HepG2 (cell line): ENCODE results near the gene ATP8B4. TPM values are rescaled to one million over a fixed set of nuclear protein-coding genes. Genes with fewer than 3 reads are reported as not detected.
"Not testable (repeated sequence)": the region's sequence is repeated elsewhere in the genome, so short reads cannot be mapped to it uniquely, and the experiment has no call there.

Experiments used
- ATAC-seq: fragments of 200-7000 bp; cut with Tn5 transposase; 3 replicates; pipeline ENCODE4 v1.9.1; 2020; ENCODE audit warnings: mild to moderate bottlenecking, moderate library complexity
- BruUV-seq: library from RNA; stranded (reverse); fragments of 400-500 nt; replicated peaks from 2 replicates; lab custom pipeline; 2021; lab: Mats Ljungman, UMichigan
- CTCF ChIA-PET: fragments of 300-600 bp; formaldehyde crosslinking; extraction: SDS; loops from one replicate; lab custom pipeline; 2021; ENCODE audit warnings: low total read pairs, inconsistent platforms, low intra/inter-chr PET ratio; lab: Yijun Ruan, JAX
- POLR2A ChIA-PET: fragments of 350-600 bp; sonication (Branson Sonifier 250); formaldehyde crosslinking; loops from one replicate; lab custom pipeline; 2020; ENCODE audit warnings: antibody characterized with exemption, inconsistent platforms; lab: Yijun Ruan, JAX
- DNase-seq: peaks from one replicate; pipeline ENCODE4 v3.0.0-alpha.2; 2015; ENCODE audit warnings: low spot score
- FAIRE-seq: peaks from 3 replicates; lab custom pipeline; 2011; peaks lifted over from hg19 to GRCh38; lab: Jason Lieb, UNC
- H2AFZ ChIP-seq: one replicate; pipeline ENCODE4 v1.6.1; 2011; ENCODE audit warnings: low read length, inconsistent platforms
- H3K27ac ChIP-seq: fragments of 300-600 bp; 3 replicates; pipeline ENCODE4 v1.8.0; 2011; ENCODE audit warnings: mixed run types, mild to moderate bottlenecking, mixed read lengths, low read length, inconsistent platforms; ENCODE audit not compliant: insufficient read depth; ENCODE audit errors: extremely low read length
- H3K27me3 ChIP-seq, 2 experiments: fragments of 200-600 bp in 1 of 2; 2 replicates in 1 of 2; 3 replicates in 1 of 2; pipeline versions ENCODE4 v1.6.0 to v1.8.0; 2011; ENCODE audit warnings: low read length in 2 of 2, mild to moderate bottlenecking in 2 of 2, moderate library complexity in 2 of 2, inconsistent platforms in 1 of 2; ENCODE audit not compliant: insufficient read depth in 2 of 2, control insufficient read depth in 1 of 2
- H3K36me3 ChIP-seq, 2 experiments: fragments of 200-600 bp in 1 of 2; replicated peaks in 1 of 2; 2 replicates in 1 of 2; 3 replicates in 1 of 2; pipeline versions ENCODE4 v1.5.1 to v1.8.0; 2011; ENCODE audit warnings: low read length in 2 of 2, inconsistent platforms in 1 of 2; ENCODE audit not compliant: insufficient read depth in 2 of 2, control insufficient read depth in 1 of 2
- H3K4me1 ChIP-seq: 2 replicates; pipeline ENCODE4 v1.5.1; 2012; ENCODE audit warnings: low read length, inconsistent platforms; ENCODE audit not compliant: insufficient read depth
- H3K4me2 ChIP-seq: 2 replicates; pipeline ENCODE4 v1.6.0; 2011; ENCODE audit warnings: low read depth, low read length, inconsistent platforms
- H3K4me3 ChIP-seq, 3 experiments: fragments of 200-600 bp in 1 of 3; sonication (generic), shearing (Covaris generic) in 1 of 3; replicated peaks in 1 of 3; 2 replicates each; pipeline ENCODE4 v1.5.1; 2011 to 2016; ENCODE audit warnings: low read length in 3 of 3, inconsistent platforms in 2 of 3, low read depth in 2 of 3, mild to moderate bottlenecking in 2 of 3, control low read depth in 1 of 3, mixed read lengths in 1 of 3; ENCODE audit not compliant: insufficient read depth in 1 of 3
- H3K79me2 ChIP-seq: one replicate; pipeline ENCODE4 v1.6.1; 2011; ENCODE audit warnings: low read length, inconsistent platforms; ENCODE audit not compliant: insufficient read depth
- H3K9ac ChIP-seq: 2 replicates; pipeline ENCODE4 v1.6.0; 2011; ENCODE audit warnings: mild to moderate bottlenecking, low read depth, low read length, inconsistent platforms; ENCODE audit not compliant: insufficient read depth
- H3K9me3 ChIP-seq: 2 replicates; pipeline ENCODE4 v1.5.1; 2012; ENCODE audit warnings: mild to moderate bottlenecking, low read length
- H4K20me1 ChIP-seq: 2 replicates; pipeline ENCODE4 v1.6.0; 2011; ENCODE audit warnings: inconsistent platforms, mild to moderate bottlenecking, low read length, moderate library complexity; ENCODE audit not compliant: insufficient read depth
- FOXC1 ChIP-seq: sonication (generic); formaldehyde crosslinking; IDR thresholded peaks from 2 replicates; pipeline ENCODE4 v1.8.0; 2022; ENCODE audit warnings: mild to moderate bottlenecking, missing genetic modification reagents, borderline replicate concordance
- HOXD1 ChIP-seq: sonication (generic); formaldehyde crosslinking; IDR thresholded peaks from 2 replicates; pipeline ENCODE4 v1.5.0; 2020; ENCODE audit warnings: missing genetic modification reagents
- MEIS2 ChIP-seq: sonication (generic); formaldehyde crosslinking; IDR thresholded peaks from 2 replicates; pipeline ENCODE4 v1.9.0; 2021; ENCODE audit warnings: mild to moderate bottlenecking, missing genetic modification reagents
- MXI1 ChIP-seq: IDR thresholded peaks from 3 replicates; pipeline ENCODE4 v1.6.1; 2012; ENCODE audit warnings: low read depth, low read length, inconsistent platforms, borderline replicate concordance
- NFE2L1 ChIP-seq: sonication (generic); formaldehyde crosslinking; IDR thresholded peaks from 2 replicates; pipeline ENCODE4 v1.4.0; 2020; ENCODE audit warnings: missing genetic modification reagents, mild to moderate bottlenecking, borderline replicate concordance
- NR2F2 ChIP-seq: IDR thresholded peaks from 2 replicates; pipeline ENCODE4 v1.6.1; 2012; ENCODE audit warnings: low read depth, inconsistent platforms, borderline replicate concordance
- PCBP1 ChIP-seq: fragments of 200-400 bp; formaldehyde crosslinking; IDR thresholded peaks from 2 replicates; pipeline ENCODE4 v1.6.1; 2017; ENCODE audit warnings: mild to moderate bottlenecking, low read depth, low read length, borderline replicate concordance
- ZC3H4 ChIP-seq: sonication (generic); formaldehyde crosslinking; IDR thresholded peaks from 2 replicates; pipeline ENCODE4 v1.4.0; 2020; ENCODE audit warnings: missing genetic modification reagents, borderline replicate concordance
- ZNF207 ChIP-seq: fragments of 450-650 bp; IDR thresholded peaks from 2 replicates; pipeline ENCODE4 v1.6.1; 2016; ENCODE audit warnings: antibody characterized with exemption, borderline replicate concordance
- ZNF251 ChIP-seq: sonication (generic); formaldehyde crosslinking; IDR thresholded peaks from 2 replicates; pipeline ENCODE4 v1.9.0; 2021; ENCODE audit warnings: mild to moderate bottlenecking, missing genetic modification reagents
- ZSCAN22 ChIP-seq: sonication (generic); formaldehyde crosslinking; IDR thresholded peaks from 2 replicates; pipeline ENCODE4 v1.4.0; 2020; ENCODE audit warnings: mild to moderate bottlenecking, missing genetic modification reagents
- WGBS: methylation state at CpG from one replicate; pipeline ENCODE4 v1.1.6; 2017; ENCODE audit warnings: low lambda C conversion rate; 5-methylcytosine and 5-hydroxymethylcytosine counted together
- in situ Hi-C: cut with HindIII; loops from 2 replicates; pipeline ENCODE4 v1.10.0; 2017; ENCODE audit warnings: low pct_unique_long_range_greater_than_20kb; ENCODE audit not compliant: extremely low pct_ligation_motif_present
- intact Hi-C: fragments of 100-400 bp; cut with micrococcal nuclease; formaldehyde crosslinking; loops from one replicate; pipeline ENCODE4 v1.10.0; 2022; ENCODE audit not compliant: unreplicated experiment
- polyA plus RNA-seq, 8 experiments: library from polyadenylated mRNA; depleted of rRNA in 3 of 8; stranded (reverse) in 7 of 8; unstranded in 1 of 8; fragments of >200 nt; fragmentation: Illumina TruSeq in 4 of 8; extraction: Trizol in 4 of 8; gene quantifications; 2 replicates each; pipeline versions ENCODE4 v1.2.1 to v1.2.3, GENCODE V29; 2011 to 2016; ENCODE audit warnings: low read depth in 4 of 8, missing spikeins in 1 of 8, mixed read lengths in 1 of 8; ENCODE audit not compliant: insufficient read depth in 1 of 8
- total RNA-seq, 5 experiments: library from RNA; depleted of rRNA; stranded (reverse); fragments of >200 nt; fragmentation: Illumina TruSeq; extraction: Trizol; gene quantifications; 2 replicates each; pipeline ENCODE4 v1.2.3, GENCODE V29; 2016; ENCODE audit warnings: low read depth in 1 of 5
- TF ChIP-seq, protein P1 (sequence below): sonication (generic); formaldehyde crosslinking; IDR thresholded peaks from 2 replicates; pipeline ENCODE4 v1.4.0; 2020; ENCODE audit warnings: missing genetic modification reagents
- TF ChIP-seq, protein P2 (sequence below): sonication (generic); formaldehyde crosslinking; IDR thresholded peaks from 2 replicates; pipeline ENCODE4 v1.4.0; 2020; ENCODE audit warnings: mild to moderate bottlenecking, missing genetic modification reagents

The ATP8B4 gene
- total and polyA plus RNA-seq, 2 of the 13 experiments (the other 11 are each of a cell fraction or from before 2014, with no cell fraction given) = 0.24 to 0.69 TPM

DNA sequence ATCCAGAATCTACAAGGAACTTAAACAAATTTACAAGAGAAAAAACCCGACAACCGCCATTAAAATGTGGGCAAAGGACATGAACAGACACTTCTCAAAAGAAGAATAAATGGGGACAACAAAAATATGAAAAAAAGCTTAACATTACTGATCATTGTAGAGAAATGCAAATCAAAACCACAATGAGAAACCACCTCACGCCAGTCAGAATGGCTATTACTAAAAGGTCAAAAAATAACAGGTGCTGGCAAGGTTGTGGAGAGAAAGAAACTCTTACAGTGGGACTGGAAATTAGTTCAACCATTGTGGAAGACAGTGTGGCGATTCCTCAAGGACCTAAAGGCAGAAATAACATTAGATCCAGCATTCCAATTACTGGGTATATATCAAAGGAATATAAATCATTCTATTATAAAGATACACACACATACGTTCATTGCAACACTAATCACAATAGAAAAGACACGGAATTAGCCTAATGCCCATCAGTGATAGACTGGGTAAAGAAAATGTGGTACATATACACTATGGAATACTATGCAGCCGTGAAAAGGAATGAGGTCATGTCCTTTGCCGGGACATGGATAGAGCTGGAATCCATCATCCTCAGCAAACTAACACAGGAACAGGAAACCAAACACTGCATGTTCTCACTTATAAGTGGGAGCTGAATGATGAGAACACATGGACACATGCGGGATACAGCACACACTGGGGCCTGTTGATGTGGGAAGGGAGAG lies 155.8 kb downstream of the ATP8B4 start:
- H3K79me2 ChIP-seq, ATAC-seq, H3K4me2 ChIP-seq, H3K4me3 ChIP-seq, POLR2A ChIA-PET, intact Hi-C loops, H3K9ac ChIP-seq, BruUV-seq, H4K20me1 ChIP-seq, H2AFZ ChIP-seq, H3K4me1 ChIP-seq, H3K27ac ChIP-seq, in situ Hi-C loops, CTCF ChIA-PET, H3K9me3 ChIP-seq, H3K36me3 ChIP-seq, DNase-seq, FAIRE-seq, H3K27me3 ChIP-seq: not testable (repeated sequence)
- 33% methylated on average over 9 of the region's 9 CpGs for WGBS

DNA sequence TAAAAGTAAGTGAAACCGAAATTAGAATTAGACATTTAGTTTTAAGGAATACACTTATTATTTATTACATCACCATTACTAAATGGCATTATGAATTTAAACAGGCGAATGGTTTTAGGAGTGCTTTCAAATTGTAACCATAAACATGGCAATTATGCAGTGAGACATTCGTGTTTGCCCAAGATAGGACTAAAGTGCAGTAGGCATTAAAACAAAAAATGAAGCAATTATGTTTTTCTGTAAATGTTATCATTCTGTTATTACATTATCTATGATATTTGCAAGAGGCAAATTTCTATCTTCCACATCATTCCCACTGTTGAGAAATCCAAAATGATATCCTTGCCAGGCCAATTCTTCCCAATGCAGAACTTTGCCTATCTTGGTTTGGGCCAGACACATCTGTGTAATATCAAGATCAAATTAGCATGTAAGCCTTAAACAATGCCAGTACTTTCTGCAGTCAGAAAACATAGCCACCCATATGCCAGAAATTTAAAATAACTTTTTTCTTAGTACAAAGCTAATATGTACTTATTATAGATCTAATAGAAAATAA lies 156.9 kb downstream of the ATP8B4 start:
- 3% methylated on average over 3 of the region's 3 CpGs for WGBS
- no peaks in the 10 kb centered on the region for H4K20me1 ChIP-seq
- H3K27me3 ChIP-seq = no peaks in the 10 kb centered on the region
- in situ Hi-C loops (no loop called here), intact Hi-C loops (no loop called here)
- no peak for TF ChIP-seq MXI1
- TF ChIP-seq ZNF207 = no peak
- no peak for TF ChIP-seq ZNF251 (CRISPR knock-in tag)
- TF ChIP-seq PCBP1 = no peak
- TF ChIP-seq MEIS2 (CRISPR knock-in tag) = no peak
- no peak for TF ChIP-seq NFE2L1 (CRISPR knock-in tag)
- no peak for TF ChIP-seq HOXD1 (CRISPR knock-in tag)
- no peak for TF ChIP-seq ZSCAN22 (CRISPR knock-in tag)
- TF ChIP-seq NR2F2 = no peak
- no peak for TF ChIP-seq FOXC1 (CRISPR knock-in tag)
- TF ChIP-seq, protein P1, sequence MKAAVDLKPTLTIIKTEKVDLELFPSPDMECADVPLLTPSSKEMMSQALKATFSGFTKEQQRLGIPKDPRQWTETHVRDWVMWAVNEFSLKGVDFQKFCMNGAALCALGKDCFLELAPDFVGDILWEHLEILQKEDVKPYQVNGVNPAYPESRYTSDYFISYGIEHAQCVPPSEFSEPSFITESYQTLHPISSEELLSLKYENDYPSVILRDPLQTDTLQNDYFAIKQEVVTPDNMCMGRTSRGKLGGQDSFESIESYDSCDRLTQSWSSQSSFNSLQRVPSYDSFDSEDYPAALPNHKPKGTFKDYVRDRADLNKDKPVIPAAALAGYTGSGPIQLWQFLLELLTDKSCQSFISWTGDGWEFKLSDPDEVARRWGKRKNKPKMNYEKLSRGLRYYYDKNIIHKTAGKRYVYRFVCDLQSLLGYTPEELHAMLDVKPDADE (CRISPR knock-in tag) = no peak
- no peak for TF ChIP-seq ZC3H4
- TF ChIP-seq, protein P2, sequence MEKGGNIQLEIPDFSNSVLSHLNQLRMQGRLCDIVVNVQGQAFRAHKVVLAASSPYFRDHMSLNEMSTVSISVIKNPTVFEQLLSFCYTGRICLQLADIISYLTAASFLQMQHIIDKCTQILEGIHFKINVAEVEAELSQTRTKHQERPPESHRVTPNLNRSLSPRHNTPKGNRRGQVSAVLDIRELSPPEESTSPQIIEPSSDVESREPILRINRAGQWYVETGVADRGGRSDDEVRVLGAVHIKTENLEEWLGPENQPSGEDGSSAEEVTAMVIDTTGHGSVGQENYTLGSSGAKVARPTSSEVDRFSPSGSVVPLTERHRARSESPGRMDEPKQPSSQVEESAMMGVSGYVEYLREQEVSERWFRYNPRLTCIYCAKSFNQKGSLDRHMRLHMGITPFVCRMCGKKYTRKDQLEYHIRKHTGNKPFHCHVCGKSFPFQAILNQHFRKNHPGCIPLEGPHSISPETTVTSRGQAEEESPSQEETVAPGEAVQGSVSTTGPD (CRISPR knock-in tag) = no peak
- no peak overlapping the region for H3K27ac ChIP-seq
- no peak overlapping the region for H3K4me3 ChIP-seq
- BruUV-seq = no TSS peak
- ChIA-PET CTCF (no interaction called here), POLR2A (no interaction called here)
- no peaks in the 10 kb centered on the region for H3K36me3 ChIP-seq
- no peaks in the 10 kb centered on the region for H3K4me1 ChIP-seq
- no peak for DNase-seq
- FAIRE-seq = no peak
- no peaks in the 10 kb centered on the region for H3K79me2 ChIP-seq
- H3K9ac ChIP-seq = no peak overlapping the region
- H3K9me3 ChIP-seq = peaks cover 8% of the 10 kb centered on the region; the same call in 1 of the 2 replicates
- no peak overlapping the region for H3K4me2 ChIP-seq
- no peak for ATAC-seq
- H2AFZ ChIP-seq = no peak overlapping the region
